ENCODE results near the gene CNNM3.

Gene CNNM3

GRCh38 chr2:96881349-96882195, 65.5 kb downstream of the CNNM3 start:
- DNase-seq (ENCODE audit: insufficient read length, low spot score) (no peak), FAIRE-seq (no peak)
- no peak for TF ChIP-seq TAF1 (IDR thresholded peaks at IDR 0.05; ENCODE audit: low read depth, low read length)
- no peak for TF ChIP-seq POLR2A (IDR thresholded peaks at IDR 0.05; ENCODE audit: low read depth, low read length)
- TF ChIP-seq SPI1 (IDR thresholded peaks at IDR 0.05; ENCODE audit: low read depth, low read length): no peak
- TF ChIP-seq POLR2AphosphoS5 (IDR thresholded peaks at IDR 0.05; ENCODE audit: low read depth, low read length): no peak
- no peak for TF ChIP-seq PAX5 (IDR thresholded peaks at IDR 0.05; ENCODE audit: insufficient read depth, low read length, severe bottlenecking)
- TF ChIP-seq POU2F2 (IDR thresholded peaks at IDR 0.05; ENCODE audit: low read depth, low read length): no peak

- DNase-seq (ENCODE audit: insufficient read length, low spot score) (no peak), FAIRE-seq (no peak)
- no peak for TF ChIP-seq POU2F2 (IDR thresholded peaks at IDR 0.05; ENCODE audit: low read depth, low read length)
These were observed 66.2 kb downstream of the CNNM3 start for GRCh38 chr2:96882230-96882629.

DNA sequence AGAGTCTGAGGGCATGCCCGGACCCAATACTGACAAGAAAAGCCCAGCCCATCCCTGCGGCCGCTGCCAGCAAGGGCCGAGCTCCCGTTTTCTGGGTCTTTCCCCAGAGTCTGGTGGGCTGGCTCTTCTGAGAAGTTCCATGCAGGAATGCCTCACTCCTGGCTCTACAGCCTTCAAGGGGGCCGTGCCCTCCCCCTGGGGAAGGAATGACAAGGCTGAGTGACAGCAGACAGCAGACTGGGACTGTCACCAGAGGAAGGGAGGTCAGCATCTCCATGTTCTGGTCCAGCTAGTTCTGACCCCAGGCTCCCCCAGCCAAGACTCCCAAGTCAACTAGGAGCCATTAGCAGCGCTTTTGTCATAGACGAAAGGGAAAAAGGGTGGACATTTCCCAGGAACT, 66.8 kb downstream of the CNNM3 start:
- DNase-seq (ENCODE audit: insufficient read length, low spot score) (no peak), FAIRE-seq (no peak)
- TF ChIP-seq POLR2A (IDR thresholded peaks at IDR 0.05; ENCODE audit: low read depth, low read length) (no peak), SPI1 (IDR thresholded peaks at IDR 0.05; ENCODE audit: low read depth, low read length) (no peak), TAF1 (IDR thresholded peaks at IDR 0.05; ENCODE audit: low read depth, low read length) (no peak), POU2F2 (IDR thresholded peaks at IDR 0.05; ENCODE audit: low read depth, low read length) (no peak), PAX5 (IDR thresholded peaks at IDR 0.05; ENCODE audit: insufficient read depth, low read length, severe bottlenecking) (no peak), POLR2AphosphoS5 (IDR thresholded peaks at IDR 0.05; ENCODE audit: low read depth, low read length) (no peak)

GRCh38 chr2:96883306-96883705, 67.2 kb downstream of the CNNM3 start:
- no peak for DNase-seq (ENCODE audit: insufficient read length, low spot score)
- no peak for FAIRE-seq

More at GRCh38 chr2:96883306-96883705, 67.2 kb downstream of the CNNM3 start:
- no peak for TF ChIP-seq POLR2A (IDR thresholded peaks at IDR 0.05; ENCODE audit: low read depth, low read length)
- no peak for TF ChIP-seq TAF1 (IDR thresholded peaks at IDR 0.05; ENCODE audit: low read depth, low read length)
- no peak for TF ChIP-seq SPI1 (IDR thresholded peaks at IDR 0.05; ENCODE audit: low read depth, low read length)
- TF ChIP-seq POLR2AphosphoS5 (IDR thresholded peaks at IDR 0.05; ENCODE audit: low read depth, low read length): no peak
- no peak for TF ChIP-seq PAX5 (IDR thresholded peaks at IDR 0.05; ENCODE audit: insufficient read depth, low read length, severe bottlenecking)
- no peak for TF ChIP-seq POU2F2 (IDR thresholded peaks at IDR 0.05; ENCODE audit: low read depth, low read length)
